Breast epithelium (tissue), 4 donors: ENCODE measurements around the gene FBXO2. TPM values are rescaled to one million over a fixed set of nuclear protein-coding genes. Genes with fewer than 3 reads are reported as not detected.

Source experiments
- DNase-seq, 2 donors: peaks; one replicate each; pipeline ENCODE4 v3.0.0-alpha.2; 2019; ENCODE audit warnings: low spot score in 2 of 2
- H3K27ac ChIP-seq, 2 donors: fragments of 200-600 bp; sonication (generic) in 1 of 2; one replicate each; pipeline ENCODE4 v1.5.1; 2016 to 2019; ENCODE audit warnings: mild to moderate bottlenecking in 1 of 2
- H3K27me3 ChIP-seq, 2 donors: fragments of 200-600 bp; sonication (generic) in 1 of 2; one replicate each; pipeline versions ENCODE4 v1.5.1 to v1.6.0; 2017 to 2019; ENCODE audit warnings: control low read depth in 1 of 2, mild to moderate bottlenecking in 1 of 2
- H3K36me3 ChIP-seq: fragments of 200-600 bp; one replicate; pipeline ENCODE4 v1.5.1; 2019
- H3K4me1 ChIP-seq, 2 donors: fragments of 200-600 bp; sonication (generic); one replicate each; pipeline ENCODE4 v1.5.1; 2016 to 2019; ENCODE audit warnings: control low read depth in 1 of 2
- H3K4me3 ChIP-seq, 3 donors: fragments of 200-600 bp; sonication (generic); 1 replicate in 2 of 3; 2 replicates in 1 of 3; pipeline ENCODE4 v1.5.1; 2016 to 2019; ENCODE audit warnings: mild to moderate bottlenecking in 3 of 3, moderate library complexity in 2 of 3
- H3K9me3 ChIP-seq, 2 donors: fragments of 200-600 bp; sonication (generic) in 1 of 2; one replicate each; pipeline ENCODE4 v1.5.1; 2016 to 2019; ENCODE audit warnings: control low read depth in 1 of 2
- CTCF ChIP-seq, 3 donors: fragments of 450-650 bp; IDR thresholded peaks; one replicate each; pipeline ENCODE4 v1.5.1; 2016 to 2017; ENCODE audit warnings: antibody characterized with exemption in 3 of 3, mild to moderate bottlenecking in 3 of 3, moderate library complexity in 3 of 3
- POLR2A ChIP-seq: fragments of 450-650 bp; IDR thresholded peaks from one replicate; pipeline ENCODE4 v1.6.1; 2016; ENCODE audit warnings: antibody characterized with exemption, mild to moderate bottlenecking, moderate library complexity
- POLR2AphosphoS5 ChIP-seq, 3 donors: sonication (generic); formaldehyde crosslinking; IDR thresholded peaks; one replicate each; pipeline ENCODE4 v1.6.1; 2017; ENCODE audit warnings: antibody characterized with exemption in 3 of 3
- intact Hi-C: fragments of 100-400 bp; cut with DNase I; formaldehyde crosslinking; loops from one replicate; pipeline ENCODE4 v1.15.1; 2023; ENCODE audit warnings: low total_unique reads
- total RNA-seq, 3 donors: library from RNA; depleted of rRNA; stranded (reverse); fragments of >200 nt; gene quantifications; one replicate each; pipeline ENCODE4 v1.1.0, GENCODE V29; 2016

Gene FBXO2
- total RNA-seq, 3 donors from 2014 or later, result 1.3 to 49.3 (median 40.6) TPM

DNA sequence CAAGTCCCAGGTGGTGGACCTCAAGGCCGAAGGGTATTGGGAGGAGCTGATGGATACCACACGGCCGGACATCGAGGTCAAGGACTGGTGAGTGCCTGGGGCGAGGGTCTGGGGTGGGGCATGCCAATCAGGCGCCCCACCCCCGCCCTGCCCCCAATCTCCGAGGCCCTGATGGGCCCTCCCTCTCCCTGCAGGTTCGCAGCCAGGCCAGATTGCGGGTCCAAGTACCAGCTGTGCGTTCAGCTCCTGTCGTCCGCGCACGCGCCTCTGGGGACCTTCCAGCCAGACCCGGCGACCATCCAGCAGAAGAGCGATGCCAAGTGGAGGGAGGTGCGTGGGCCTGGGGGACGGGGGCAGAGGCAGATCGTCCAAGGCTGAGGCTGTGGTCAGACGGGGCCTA, 4.3 kb upstream of the FBXO2 start:
- Histone ChIP-seq H3K4me1 (peaks cover 0 to 8% of the 10 kb centered on the region in 2 donors), H3K27me3 (no peaks in the 10 kb centered on the region), H3K27ac (no peak overlapping the region), H3K4me3 (no peak overlapping the region), H3K9me3 (no peaks in the 10 kb centered on the region), H3K36me3 (no peaks in the 10 kb centered on the region)
- TF ChIP-seq POLR2AphosphoS5 (IDR thresholded peaks at IDR 0.05) (no peak), CTCF (IDR thresholded peaks at IDR 0.05) (no peak), POLR2A (no peak)
- DNase-seq, result no peak
- intact Hi-C loops, result no loop called here

- no peak for TF ChIP-seq POLR2A
- no peak for TF ChIP-seq POLR2AphosphoS5 (IDR thresholded peaks at IDR 0.05)
- no peak for TF ChIP-seq CTCF (IDR thresholded peaks at IDR 0.05)
- no peaks in the 10 kb centered on the region for H3K9me3 ChIP-seq
- H3K4me3 ChIP-seq, result no peak overlapping the region
- peaks cover 0 to 8% of the 10 kb centered on the region in 2 donors for H3K4me1 ChIP-seq
- DNase-seq, result no peak
- intact Hi-C loops, result no loop called here
- no peaks in the 10 kb centered on the region for H3K36me3 ChIP-seq
- no peaks in the 10 kb centered on the region for H3K27me3 ChIP-seq
- H3K27ac ChIP-seq, result no peak overlapping the region
These were observed 3.4 kb upstream of the FBXO2 start for GRCh38 chr1:11657654-11658053.

GRCh38 chr1:11654939-11655808, 945 bp upstream of the FBXO2 start:
- intact Hi-C loops, result no loop called here
- TF ChIP-seq POLR2A (no peak), POLR2AphosphoS5 (IDR thresholded peaks at IDR 0.05) (no peak)
- H3K4me3 ChIP-seq, result peak overlapping the region; percentile 53 to 91 (median 85)
- H3K27me3 ChIP-seq, result no peaks in the 10 kb centered on the region
- H3K9me3 ChIP-seq, result no peaks in the 10 kb centered on the region
- no peak for DNase-seq
- H3K36me3 ChIP-seq, result no peaks in the 10 kb centered on the region
- H3K4me1 ChIP-seq, result peaks cover 0 to 8% of the 10 kb centered on the region in 2 donors
- H3K27ac ChIP-seq, result peak overlapping the region; percentile 87 to 90

DNA sequence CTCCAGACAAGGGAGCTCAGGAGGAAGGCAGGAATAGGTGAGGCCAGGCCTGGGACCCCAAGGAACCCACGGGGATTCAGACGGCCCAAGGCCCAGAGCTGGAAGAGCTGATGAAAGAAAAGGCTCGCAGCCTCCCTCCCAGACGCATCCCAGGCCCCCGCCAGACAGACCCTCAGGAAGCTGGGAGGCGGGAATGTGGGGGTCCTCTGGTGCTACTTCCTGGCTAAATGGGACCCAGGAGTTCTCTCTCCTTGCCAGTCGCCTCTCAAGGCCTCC, 430 bp downstream of the FBXO2 start:
- peak overlapping the region; percentile 53 to 91 (median 85) for H3K4me3 ChIP-seq
- peak overlapping the region; percentile 87 to 90 for H3K27ac ChIP-seq
- TF ChIP-seq POLR2AphosphoS5 (IDR thresholded peaks at IDR 0.05) (no peak), CTCF (IDR thresholded peaks at IDR 0.05) (no peak), POLR2A (no peak)
- H3K4me1 ChIP-seq, result peaks cover 0 to 8% of the 10 kb centered on the region in 2 donors
- DNase-seq, result no peak
- no peaks in the 10 kb centered on the region for H3K36me3 ChIP-seq
- H3K27me3 ChIP-seq, result no peaks in the 10 kb centered on the region
- intact Hi-C loops, result no loop called here
- no peaks in the 10 kb centered on the region for H3K9me3 ChIP-seq

- intact Hi-C loops, result no loop called here
These were observed 948 bp downstream of the FBXO2 start for GRCh38 chr1:11653101-11653860.

More at GRCh38 chr1:11653101-11653860, 948 bp downstream of the FBXO2 start:
- Histone ChIP-seq H3K4me1 (peaks cover 0 to 13% of the 10 kb centered on the region in 2 donors), H3K36me3 (no peaks in the 10 kb centered on the region), H3K27ac (peak overlapping the region; percentile 87 to 90), H3K27me3 (no peaks in the 10 kb centered on the region), H3K9me3 (no peaks in the 10 kb centered on the region), H3K4me3 (peak overlapping the region in 2 of 3 donors; percentile 85 to 91)
- peak in 1 of 2 donors; percentile 49 for DNase-seq
- TF ChIP-seq CTCF (IDR thresholded peaks at IDR 0.05) (no peak), POLR2AphosphoS5 (IDR thresholded peaks at IDR 0.05) (no peak), POLR2A (no peak)
